ENCODE data around the gene KCNG3. TPM values are rescaled to one million over a fixed set of nuclear protein-coding genes. Genes with fewer than 3 reads are reported as not detected.
A peak's percentile ranks its signal among the peaks of the same experiment; 100 is the strongest.

KCNG3 gene
- total RNA-seq, 1 experiment from 2014 or later: 0.94 TPM

GRCh38 chr2:42503291-42503690 is 9.5 kb upstream of the KCNG3 start:
- Mint-ChIP-seq H3K4me1 (ENCODE audit: low read depth, unreplicated experiment) (no peaks in the 10 kb centered on the region), H3K9me3 (ENCODE audit: low read depth, unreplicated experiment) (no peaks in the 10 kb centered on the region), H3K27me3 (ENCODE audit: unreplicated experiment) (no peaks in the 10 kb centered on the region), H3K27ac (ENCODE audit: unreplicated experiment) (no peak overlapping the region), H3K4me3 (ENCODE audit: low read depth, unreplicated experiment) (no peak overlapping the region), H3K36me3 (ENCODE audit: insufficient read depth, unreplicated experiment) (no peaks in the 10 kb centered on the region)
- no peak for DNase-seq
- TF ChIP-seq CTCF (IDR thresholded peaks at IDR 0.05; ENCODE audit: unreplicated experiment): no peak
- CTCF ChIA-PET: no interaction called here
- intact Hi-C loops (cut with micrococcal nuclease; ENCODE audit: unreplicated experiment): no loop called here
- BruUV-seq (replicated peaks): no TSS peak

- no peaks in the 10 kb centered on the region for H3K27me3 Mint-ChIP-seq (ENCODE audit: unreplicated experiment)
- intact Hi-C loops (cut with micrococcal nuclease; ENCODE audit: unreplicated experiment): loop anchor here (5.0 to 10.0 kb wide), 2 partner anchors 64 to 134 kb away; partner anchors contain the start of gene COX7A2L
- no peak overlapping the region for H3K27ac Mint-ChIP-seq (ENCODE audit: unreplicated experiment)
- no peaks in the 10 kb centered on the region for H3K4me1 Mint-ChIP-seq (ENCODE audit: low read depth, unreplicated experiment)
- CTCF ChIA-PET: interaction anchor here (0.9 kb wide), 1 partner anchor 15 kb away, joined by 3 read pairs; no protein-coding TSS in a partner anchor
- no peaks in the 10 kb centered on the region for H3K9me3 Mint-ChIP-seq (ENCODE audit: low read depth, unreplicated experiment)
- no peak overlapping the region for H3K4me3 Mint-ChIP-seq (ENCODE audit: low read depth, unreplicated experiment)
- TF ChIP-seq CTCF (IDR thresholded peaks at IDR 0.05; ENCODE audit: unreplicated experiment): no peak
- peaks cover 12% of the 10 kb centered on the region for H3K36me3 Mint-ChIP-seq (ENCODE audit: insufficient read depth, unreplicated experiment)
- no TSS peak for BruUV-seq (replicated peaks)
- no peak for DNase-seq
Observed at GRCh38 chr2:42498497-42498896, 4.7 kb upstream of the KCNG3 start.

GRCh38 chr2:42495611-42496010 is 1.8 kb upstream of the KCNG3 start:
- H3K9me3 Mint-ChIP-seq (ENCODE audit: low read depth, unreplicated experiment): no peaks in the 10 kb centered on the region
- H3K27me3 Mint-ChIP-seq (ENCODE audit: unreplicated experiment): no peaks in the 10 kb centered on the region
- CTCF ChIA-PET: interaction anchor here (0.8 to 1.0 kb wide), 2 partner anchors 23 to 92 kb away, joined by 3 read pairs; no protein-coding TSS in a partner anchor
- H3K4me3 Mint-ChIP-seq (ENCODE audit: low read depth, unreplicated experiment): no peak overlapping the region
- intact Hi-C loops (cut with micrococcal nuclease; ENCODE audit: unreplicated experiment): loop anchor here (1.0 to 10.0 kb wide), 3 partner anchors 67 to 168 kb away; partner anchors contain the start of gene COX7A2L
- no peak for TF ChIP-seq CTCF (IDR thresholded peaks at IDR 0.05; ENCODE audit: unreplicated experiment)
- H3K36me3 Mint-ChIP-seq (ENCODE audit: insufficient read depth, unreplicated experiment): peaks cover 19% of the 10 kb centered on the region
- no TSS peak for BruUV-seq (replicated peaks)
- no peaks in the 10 kb centered on the region for H3K4me1 Mint-ChIP-seq (ENCODE audit: low read depth, unreplicated experiment)
- no peak overlapping the region for H3K27ac Mint-ChIP-seq (ENCODE audit: unreplicated experiment)
- no peak for DNase-seq

- TF ChIP-seq CTCF (IDR thresholded peaks at IDR 0.05; ENCODE audit: unreplicated experiment): no peak
- intact Hi-C loops (cut with micrococcal nuclease; ENCODE audit: unreplicated experiment): loop anchor here (1.0 to 10.0 kb wide), 3 partner anchors 67 to 168 kb away; partner anchors contain the start of gene COX7A2L
- no TSS peak for BruUV-seq (replicated peaks)
- Mint-ChIP-seq H3K27ac (ENCODE audit: unreplicated experiment) (no peak overlapping the region), H3K27me3 (ENCODE audit: unreplicated experiment) (no peaks in the 10 kb centered on the region), H3K4me1 (ENCODE audit: low read depth, unreplicated experiment) (no peaks in the 10 kb centered on the region), H3K9me3 (ENCODE audit: low read depth, unreplicated experiment) (no peaks in the 10 kb centered on the region), H3K36me3 (ENCODE audit: insufficient read depth, unreplicated experiment) (peaks cover 19% of the 10 kb centered on the region), H3K4me3 (ENCODE audit: low read depth, unreplicated experiment) (peak overlapping the region; percentile 77)
- DNase-seq: no peak
- CTCF ChIA-PET: interaction anchor here (0.8 to 1.0 kb wide), 2 partner anchors 23 to 92 kb away, joined by 3 read pairs; no protein-coding TSS in a partner anchor
Observed at GRCh38 chr2:42495234-42495581, 1.4 kb upstream of the KCNG3 start.

Measured in Calu3 (cell line).